Measurements from ENCODE around the gene INHA.

INHA gene

GRCh38 chr2:219598308-219599078 lies 26.4 kb downstream of the INHA start:
- Histone ChIP-seq H4K8ac (ENCODE audit: low read length) (peak overlapping the region; percentile 69), H2BK120ac (ENCODE audit: low read depth, low read length) (no peak overlapping the region), H2BK15ac (ENCODE audit: low read depth, poor library complexity, severe bottlenecking) (no peak overlapping the region), H2BK12ac (ENCODE audit: low read length in 2 of 2) (no peak overlapping the region), H3K4me1 (ENCODE audit: control insufficient read depth, insufficient read depth, low read depth, low read length) (peaks cover 4% of the 10 kb centered on the region), H3K4me2 (ENCODE audit: low read length, poor library complexity, severe bottlenecking) (peak overlapping the region; percentile 36), H2BK5ac (ENCODE audit: low read depth, low read length, poor library complexity, severe bottlenecking) (no peak overlapping the region), H3K9me3 (ENCODE audit: control insufficient read depth, low read length) (no peaks in the 10 kb centered on the region), H3K36me3 (ENCODE audit: control insufficient read depth in 1 of 2, insufficient read depth in 2 of 2, low read depth in 1 of 2, low read length in 2 of 2) (peaks cover 18 to 23% of the 10 kb centered on the region in 2 experiments), H3K18ac (ENCODE audit: low read depth in 1 of 2, low read length in 2 of 2) (peak overlapping the region; percentile 23 to 67), H3K14ac (ENCODE audit: low read length in 2 of 2) (no peak overlapping the region), H3K9ac (ENCODE audit: low read length) (peak overlapping the region; percentile 98), H3K27me3 (ENCODE audit: control insufficient read depth in 1 of 2, insufficient read depth in 1 of 2, low read length in 2 of 2) (no peaks in the 10 kb centered on the region), H3K4me3 (ENCODE audit: insufficient read depth in 1 of 2, low read depth in 1 of 2, low read length in 2 of 2) (peak overlapping the region; percentile 44 to 84), H3K4ac (ENCODE audit: low read depth in 1 of 2, low read length in 2 of 2) (peak overlapping the region in 1 of 2 experiments; percentile 79), H3K27ac (ENCODE audit: low read length, poor library complexity, severe bottlenecking) (peak overlapping the region; percentile 1), H2AFZ (ENCODE audit: low read depth, low read length) (peak overlapping the region; percentile 65), H4K91ac (ENCODE audit: low read length) (peak overlapping the region; percentile 5), H2AK5ac (ENCODE audit: low read length, severe bottlenecking) (no peak overlapping the region), H3K23ac (ENCODE audit: low read length in 2 of 2) (no peak overlapping the region), H3K79me1 (replicated peaks; ENCODE audit: low read length, poor library complexity, severe bottlenecking) (peaks cover 15% of the 10 kb centered on the region)
- no peak for DNase-seq
- 54% methylated on average over 9 of the region's 9 CpGs for WGBS

DNA sequence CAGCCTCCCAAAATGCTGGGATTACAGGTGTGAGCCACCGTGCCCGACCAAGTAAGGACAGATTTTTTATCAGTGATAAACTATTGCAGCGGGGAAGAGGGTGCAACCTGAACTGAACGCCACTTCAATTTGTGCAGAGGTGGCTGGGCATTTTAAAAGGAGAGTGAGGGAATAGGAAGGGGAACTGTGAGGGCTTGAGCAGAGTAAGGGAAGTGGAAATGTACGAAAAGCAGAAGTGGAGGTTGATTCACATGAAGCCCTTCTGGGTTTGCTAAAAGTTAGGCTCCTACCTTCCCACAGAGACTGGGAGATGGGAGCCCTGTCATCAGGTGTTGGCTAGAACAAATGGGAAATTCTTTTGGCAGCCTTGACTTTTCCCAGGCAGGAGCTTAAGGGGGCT lies 31.7 kb downstream of the INHA start:
- Histone ChIP-seq H3K18ac (ENCODE audit: low read depth in 1 of 2, low read length in 2 of 2) (no peak overlapping the region), H4K91ac (ENCODE audit: low read length) (no peak overlapping the region), H3K27ac (ENCODE audit: low read length, poor library complexity, severe bottlenecking) (no peak overlapping the region), H3K4me2 (ENCODE audit: low read length, poor library complexity, severe bottlenecking) (no peak overlapping the region), H2BK120ac (ENCODE audit: low read depth, low read length) (no peak overlapping the region), H2BK15ac (ENCODE audit: low read depth, poor library complexity, severe bottlenecking) (no peak overlapping the region), H3K79me1 (replicated peaks; ENCODE audit: low read length, poor library complexity, severe bottlenecking) (peaks cover 11% of the 10 kb centered on the region), H3K9me3 (ENCODE audit: control insufficient read depth, low read length) (no peaks in the 10 kb centered on the region), H2BK5ac (ENCODE audit: low read depth, low read length, poor library complexity, severe bottlenecking) (no peak overlapping the region), H3K14ac (ENCODE audit: low read length in 2 of 2) (no peak overlapping the region), H3K23ac (ENCODE audit: low read length in 2 of 2) (no peak overlapping the region), H3K36me3 (ENCODE audit: control insufficient read depth in 1 of 2, insufficient read depth in 2 of 2, low read depth in 1 of 2, low read length in 2 of 2) (peaks cover 54 to 69% of the 10 kb centered on the region in 2 experiments), H3K27me3 (ENCODE audit: control insufficient read depth in 1 of 2, insufficient read depth in 1 of 2, low read length in 2 of 2) (no peaks in the 10 kb centered on the region), H4K8ac (ENCODE audit: low read length) (no peak overlapping the region), H2BK12ac (ENCODE audit: low read length in 2 of 2) (no peak overlapping the region), H2AK5ac (ENCODE audit: low read length, severe bottlenecking) (no peak overlapping the region), H2AFZ (ENCODE audit: low read depth, low read length) (no peak overlapping the region), H3K4me1 (ENCODE audit: control insufficient read depth, insufficient read depth, low read depth, low read length) (no peaks in the 10 kb centered on the region), H3K4ac (ENCODE audit: low read depth in 1 of 2, low read length in 2 of 2) (no peak overlapping the region), H3K4me3 (ENCODE audit: insufficient read depth in 1 of 2, low read depth in 1 of 2, low read length in 2 of 2) (no peak overlapping the region), H3K9ac (ENCODE audit: low read length) (no peak overlapping the region)
- no peak for DNase-seq
- 95% methylated on average over 5 of the region's 5 CpGs for WGBS

GRCh38 chr2:219605607-219605954 lies 33.5 kb downstream of the INHA start:
- Histone ChIP-seq H2BK120ac (ENCODE audit: low read depth, low read length) (no peak overlapping the region), H3K9me3 (ENCODE audit: control insufficient read depth, low read length) (no peaks in the 10 kb centered on the region), H2BK15ac (ENCODE audit: low read depth, poor library complexity, severe bottlenecking) (no peak overlapping the region), H4K91ac (ENCODE audit: low read length) (no peak overlapping the region), H2AFZ (ENCODE audit: low read depth, low read length) (no peak overlapping the region), H3K4ac (ENCODE audit: low read depth in 1 of 2, low read length in 2 of 2) (no peak overlapping the region), H3K4me1 (ENCODE audit: control insufficient read depth, insufficient read depth, low read depth, low read length) (no peaks in the 10 kb centered on the region), H2BK12ac (ENCODE audit: low read length in 2 of 2) (no peak overlapping the region), H3K18ac (ENCODE audit: low read depth in 1 of 2, low read length in 2 of 2) (no peak overlapping the region), H3K14ac (ENCODE audit: low read length in 2 of 2) (no peak overlapping the region), H4K8ac (ENCODE audit: low read length) (no peak overlapping the region), H3K9ac (ENCODE audit: low read length) (peak overlapping the region; percentile 57), H3K27ac (ENCODE audit: low read length, poor library complexity, severe bottlenecking) (no peak overlapping the region), H2AK5ac (ENCODE audit: low read length, severe bottlenecking) (no peak overlapping the region), H3K4me3 (ENCODE audit: insufficient read depth in 1 of 2, low read depth in 1 of 2, low read length in 2 of 2) (no peak overlapping the region), H3K27me3 (ENCODE audit: control insufficient read depth in 1 of 2, insufficient read depth in 1 of 2, low read length in 2 of 2) (no peaks in the 10 kb centered on the region), H3K36me3 (ENCODE audit: control insufficient read depth in 1 of 2, insufficient read depth in 2 of 2, low read depth in 1 of 2, low read length in 2 of 2) (peaks cover 63 to 78% of the 10 kb centered on the region in 2 experiments), H3K79me1 (replicated peaks; ENCODE audit: low read length, poor library complexity, severe bottlenecking) (peaks cover 5% of the 10 kb centered on the region), H3K23ac (ENCODE audit: low read length in 2 of 2) (no peak overlapping the region), H3K4me2 (ENCODE audit: low read length, poor library complexity, severe bottlenecking) (no peak overlapping the region), H2BK5ac (ENCODE audit: low read depth, low read length, poor library complexity, severe bottlenecking) (no peak overlapping the region)
- WGBS: 94% methylated on average over 6 of the region's 6 CpGs
- no peak for DNase-seq

GRCh38 chr2:219607931-219608330 lies 35.8 kb downstream of the INHA start:
- Histone ChIP-seq H2BK15ac (ENCODE audit: low read depth, poor library complexity, severe bottlenecking) (no peak overlapping the region), H3K4me3 (ENCODE audit: insufficient read depth in 1 of 2, low read depth in 1 of 2, low read length in 2 of 2) (no peak overlapping the region), H3K79me1 (replicated peaks; ENCODE audit: low read length, poor library complexity, severe bottlenecking) (no peaks in the 10 kb centered on the region), H3K4me2 (ENCODE audit: low read length, poor library complexity, severe bottlenecking) (no peak overlapping the region), H3K4me1 (ENCODE audit: control insufficient read depth, insufficient read depth, low read depth, low read length) (no peaks in the 10 kb centered on the region), H4K8ac (ENCODE audit: low read length) (no peak overlapping the region), H3K23ac (ENCODE audit: low read length in 2 of 2) (no peak overlapping the region), H2BK120ac (ENCODE audit: low read depth, low read length) (no peak overlapping the region), H3K36me3 (ENCODE audit: control insufficient read depth in 1 of 2, insufficient read depth in 2 of 2, low read depth in 1 of 2, low read length in 2 of 2) (peaks cover 69 to 76% of the 10 kb centered on the region in 2 experiments), H2BK5ac (ENCODE audit: low read depth, low read length, poor library complexity, severe bottlenecking) (no peak overlapping the region), H4K91ac (ENCODE audit: low read length) (no peak overlapping the region), H3K14ac (ENCODE audit: low read length in 2 of 2) (no peak overlapping the region), H3K27ac (ENCODE audit: low read length, poor library complexity, severe bottlenecking) (no peak overlapping the region), H2AK5ac (ENCODE audit: low read length, severe bottlenecking) (no peak overlapping the region), H3K9ac (ENCODE audit: low read length) (no peak overlapping the region), H2BK12ac (ENCODE audit: low read length in 2 of 2) (no peak overlapping the region), H3K4ac (ENCODE audit: low read depth in 1 of 2, low read length in 2 of 2) (no peak overlapping the region), H3K9me3 (ENCODE audit: control insufficient read depth, low read length) (no peaks in the 10 kb centered on the region), H3K27me3 (ENCODE audit: control insufficient read depth in 1 of 2, insufficient read depth in 1 of 2, low read length in 2 of 2) (no peaks in the 10 kb centered on the region), H2AFZ (ENCODE audit: low read depth, low read length) (no peak overlapping the region), H3K18ac (ENCODE audit: low read depth in 1 of 2, low read length in 2 of 2) (no peak overlapping the region)
- DNase-seq: no peak
- WGBS: 96% methylated on average over 13 of the region's 15 CpGs
